Bronchial epithelial cell (primary cell): ENCODE measurements around the gene ZNF804B. TPM values are rescaled to one million over a fixed set of nuclear protein-coding genes. Genes with fewer than 3 reads are reported as not detected.

Experiments used
- DNase-seq: peaks from one replicate; pipeline ENCODE4 v3.0.0-alpha.2; 2010; ENCODE audit warnings: low read depth
- FAIRE-seq: peaks from 2 replicates; lab custom pipeline; 2011; peaks lifted over from hg19 to GRCh38; lab: Jason Lieb, UNC
- H3K27me3 ChIP-seq: 2 replicates; pipeline ENCODE4 v1.5.1; 2011; ENCODE audit warnings: low read length; ENCODE audit not compliant: control insufficient read depth, insufficient read depth
- H3K36me3 ChIP-seq: 2 replicates; pipeline ENCODE4 v1.5.1; 2011; ENCODE audit warnings: low read length; ENCODE audit not compliant: control insufficient read depth, insufficient read depth
- H3K4me3 ChIP-seq: 2 replicates; pipeline ENCODE4 v1.5.1; 2011; ENCODE audit warnings: mild to moderate bottlenecking, low read depth, low read length, control low read depth
- CTCF ChIP-seq: IDR thresholded peaks from 2 replicates; pipeline ENCODE4 v1.5.1; 2011; ENCODE audit warnings: mild to moderate bottlenecking, moderate library complexity, low read length, control low read depth, inconsistent platforms; ENCODE audit not compliant: insufficient read depth, severe bottlenecking
- total RNA-seq: library from RNA; depleted of rRNA; stranded (reverse); fragments of >200 nt; gene quantifications from 2 replicates; pipeline ENCODE4 v1.2.1, GENCODE V29; 2014

Gene ZNF804B
- total RNA-seq, 1 donor from 2014 or later: not detected

DNA sequence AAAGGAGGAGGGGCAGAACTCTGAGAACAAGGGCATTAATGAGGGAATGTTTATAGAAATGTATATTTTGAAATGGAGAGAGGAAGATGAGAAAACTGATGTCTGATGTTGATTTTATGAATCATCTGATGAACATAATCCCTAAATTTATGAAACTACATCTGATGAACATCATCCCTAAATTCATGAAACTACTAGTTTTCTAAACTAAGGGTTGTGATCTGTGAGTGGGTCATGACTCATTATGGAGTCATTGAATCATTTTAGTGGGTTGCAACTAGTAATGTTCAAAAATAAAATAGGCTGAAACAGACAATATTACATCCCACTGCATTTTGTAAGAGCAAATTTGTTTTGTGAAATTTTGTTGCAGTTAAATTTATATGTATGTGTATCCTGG, 478.7 kb downstream of the ZNF804B start:
- no peak for TF ChIP-seq CTCF
- DNase-seq: peak; percentile 10
- H3K27me3 ChIP-seq: no peaks in the 10 kb centered on the region
- no peak for FAIRE-seq
- H3K36me3 ChIP-seq: no peaks in the 10 kb centered on the region
- H3K4me3 ChIP-seq: no peak overlapping the region

GRCh38 chr7:89246196-89246595, 486.7 kb downstream of the ZNF804B start:
- no peaks in the 10 kb centered on the region for H3K27me3 ChIP-seq
- no peak for FAIRE-seq
- no peak overlapping the region for H3K4me3 ChIP-seq
- no peaks in the 10 kb centered on the region for H3K36me3 ChIP-seq
- no peak for DNase-seq
- no peak for TF ChIP-seq CTCF

DNA sequence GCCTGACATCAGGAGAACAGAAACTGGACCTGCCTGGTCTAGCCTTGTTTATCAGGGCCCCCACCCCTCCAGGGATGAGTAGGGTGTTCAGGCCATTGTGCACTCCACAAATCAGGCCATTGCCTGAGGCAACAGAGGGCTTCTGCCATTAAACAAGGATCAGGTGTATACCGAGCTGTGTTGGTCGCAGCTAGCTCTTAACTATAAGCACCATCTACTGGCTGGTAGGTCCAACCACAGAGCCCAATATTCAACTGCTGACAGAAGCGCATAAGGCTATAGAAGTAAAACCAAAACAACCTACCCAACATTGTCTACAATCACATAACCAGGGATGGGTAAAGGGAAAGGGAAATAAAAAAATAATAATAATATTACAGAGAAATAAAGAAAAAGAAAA, 487.7 kb downstream of the ZNF804B start:
- no peak for TF ChIP-seq CTCF
- Histone ChIP-seq H3K27me3 (no peaks in the 10 kb centered on the region), H3K36me3 (no peaks in the 10 kb centered on the region), H3K4me3 (no peak overlapping the region)
- FAIRE-seq: no peak
- no peak for DNase-seq

GRCh38 chr7:89259085-89259484, 499.6 kb downstream of the ZNF804B start:
- H3K4me3 ChIP-seq: no peak overlapping the region
- FAIRE-seq (no peak), DNase-seq (no peak)
- TF ChIP-seq CTCF: no peak
- H3K27me3 ChIP-seq: no peaks in the 10 kb centered on the region
- H3K36me3 ChIP-seq: no peaks in the 10 kb centered on the region

DNA sequence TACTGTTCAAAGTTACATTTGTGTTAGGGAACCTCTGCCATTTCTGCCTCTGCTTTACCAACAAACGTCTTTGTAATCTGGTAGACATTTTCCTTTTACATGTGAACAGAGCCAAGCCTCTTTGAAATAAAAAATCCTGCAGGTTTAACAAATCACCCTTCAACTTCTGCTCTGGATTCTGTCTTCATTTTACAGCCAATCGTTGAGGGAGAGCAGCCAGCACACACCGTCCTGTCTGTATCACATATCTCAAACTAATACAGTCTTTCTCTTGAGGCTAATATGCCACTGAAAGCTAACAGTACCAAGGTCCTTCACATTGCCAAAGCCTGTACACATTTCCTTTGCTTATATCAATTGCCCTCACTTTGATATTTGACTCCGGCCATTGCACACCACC, 504.6 kb downstream of the ZNF804B start:
- H3K36me3 ChIP-seq: no peaks in the 10 kb centered on the region
- H3K4me3 ChIP-seq: no peak overlapping the region
- TF ChIP-seq CTCF: no peak
- no peaks in the 10 kb centered on the region for H3K27me3 ChIP-seq
- FAIRE-seq (no peak), DNase-seq (no peak)

- H3K27me3 ChIP-seq: no peaks in the 10 kb centered on the region
- no peak for FAIRE-seq
- no peak overlapping the region for H3K4me3 ChIP-seq
- no peak for DNase-seq
- no peaks in the 10 kb centered on the region for H3K36me3 ChIP-seq
- no peak for TF ChIP-seq CTCF
Measured at GRCh38 chr7:89265631-89266030, 506.1 kb downstream of the ZNF804B start.
